Osteoblast (primary cell): ENCODE results near the gene ZNHIT2. TPM values are rescaled to one million over a fixed set of nuclear protein-coding genes. Genes with fewer than 3 reads are reported as not detected.
A peak's percentile ranks its signal among the peaks of the same experiment; 100 is the strongest.

Source experiments
- DNase-seq: peaks from one replicate; pipeline ENCODE4 v3.0.0; 2011; ENCODE audit warnings: low spot score, mixed read lengths; ENCODE audit not compliant: insufficient read length; ENCODE audit errors: missing footprints
- H2AFZ ChIP-seq: 2 replicates; pipeline ENCODE4 v1.6.0; 2011; ENCODE audit warnings: mild to moderate bottlenecking, low read length
- H3K27ac ChIP-seq: 2 replicates; pipeline ENCODE4 v1.5.1; 2011; ENCODE audit warnings: mild to moderate bottlenecking, low read depth, low read length, moderate library complexity
- H3K27me3 ChIP-seq: 2 replicates; pipeline ENCODE4 v1.6.0; 2012; ENCODE audit warnings: mild to moderate bottlenecking, control low read depth, inconsistent platforms, low read length, moderate library complexity; ENCODE audit not compliant: insufficient read depth
- H3K36me3 ChIP-seq: 2 replicates; pipeline ENCODE4 v1.5.1; 2011; ENCODE audit warnings: mild to moderate bottlenecking, low read length, control low read depth, moderate library complexity; ENCODE audit not compliant: insufficient read depth
- H3K4me1 ChIP-seq: 2 replicates; pipeline ENCODE4 v1.5.1; 2011; ENCODE audit warnings: mild to moderate bottlenecking, low read length, control low read depth, moderate library complexity; ENCODE audit not compliant: insufficient read depth
- H3K4me2 ChIP-seq: 2 replicates; pipeline ENCODE4 v1.6.0; 2011; ENCODE audit warnings: mild to moderate bottlenecking, low read length; ENCODE audit not compliant: insufficient read depth
- H3K4me3 ChIP-seq: fragments of 200-600 bp; sonication (generic); 3 replicates; pipeline ENCODE4 v1.5.1; 2012; ENCODE audit warnings: mild to moderate bottlenecking, low read length, inconsistent platforms; ENCODE audit not compliant: insufficient read depth
- H3K79me2 ChIP-seq: 2 replicates; pipeline ENCODE4 v1.6.0; 2012; ENCODE audit warnings: mild to moderate bottlenecking, low read length, control low read depth, inconsistent platforms; ENCODE audit not compliant: insufficient read depth
- H3K9me3 ChIP-seq: 2 replicates; pipeline ENCODE4 v1.5.1; 2011; ENCODE audit warnings: low read depth, low read length, control low read depth
- H4K20me1 ChIP-seq: 2 replicates; pipeline ENCODE4 v1.6.0; 2012; ENCODE audit warnings: mild to moderate bottlenecking, low read length, control low read depth; ENCODE audit not compliant: insufficient read depth
- total RNA-seq: library from RNA; depleted of rRNA; stranded (reverse); fragments of >200 nt; gene quantifications from 2 replicates; pipeline ENCODE4 v1.2.3, GENCODE V29; 2012
- TF ChIP-seq, protein P1 (sequence below): IDR thresholded peaks from 2 replicates; pipeline ENCODE4 v1.5.1; 2011; ENCODE audit warnings: mild to moderate bottlenecking, low read depth, low read length, moderate library complexity; ENCODE audit errors: extremely low read depth

ZNHIT2 gene
- total RNA-seq, 1 donor: 12.3 TPM

GRCh38 chr11:65118097-65118837 is 766 bp upstream of the ZNHIT2 start:
- Histone ChIP-seq H4K20me1 (peaks cover 7% of the 10 kb centered on the region), H3K4me2 (no peak overlapping the region), H3K36me3 (peaks cover 42% of the 10 kb centered on the region), H3K27ac (no peak overlapping the region), H3K79me2 (peaks cover 51% of the 10 kb centered on the region), H2AFZ (no peak overlapping the region), H3K9me3 (no peaks in the 10 kb centered on the region), H3K4me1 (peaks cover 26% of the 10 kb centered on the region), H3K27me3 (no peaks in the 10 kb centered on the region), H3K4me3 (no peak overlapping the region)
- TF ChIP-seq, protein P1, sequence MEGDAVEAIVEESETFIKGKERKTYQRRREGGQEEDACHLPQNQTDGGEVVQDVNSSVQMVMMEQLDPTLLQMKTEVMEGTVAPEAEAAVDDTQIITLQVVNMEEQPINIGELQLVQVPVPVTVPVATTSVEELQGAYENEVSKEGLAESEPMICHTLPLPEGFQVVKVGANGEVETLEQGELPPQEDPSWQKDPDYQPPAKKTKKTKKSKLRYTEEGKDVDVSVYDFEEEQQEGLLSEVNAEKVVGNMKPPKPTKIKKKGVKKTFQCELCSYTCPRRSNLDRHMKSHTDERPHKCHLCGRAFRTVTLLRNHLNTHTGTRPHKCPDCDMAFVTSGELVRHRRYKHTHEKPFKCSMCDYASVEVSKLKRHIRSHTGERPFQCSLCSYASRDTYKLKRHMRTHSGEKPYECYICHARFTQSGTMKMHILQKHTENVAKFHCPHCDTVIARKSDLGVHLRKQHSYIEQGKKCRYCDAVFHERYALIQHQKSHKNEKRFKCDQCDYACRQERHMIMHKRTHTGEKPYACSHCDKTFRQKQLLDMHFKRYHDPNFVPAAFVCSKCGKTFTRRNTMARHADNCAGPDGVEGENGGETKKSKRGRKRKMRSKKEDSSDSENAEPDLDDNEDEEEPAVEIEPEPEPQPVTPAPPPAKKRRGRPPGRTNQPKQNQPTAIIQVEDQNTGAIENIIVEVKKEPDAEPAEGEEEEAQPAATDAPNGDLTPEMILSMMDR: no peak
- no peak for DNase-seq

GRCh38 chr11:65116370-65117205 is 913 bp downstream of the ZNHIT2 start:
- H3K27me3 ChIP-seq: no peaks in the 10 kb centered on the region
- peaks cover 42% of the 10 kb centered on the region for H3K36me3 ChIP-seq
- no peak overlapping the region for H2AFZ ChIP-seq
- peaks cover 7% of the 10 kb centered on the region for H4K20me1 ChIP-seq
- peaks cover 34% of the 10 kb centered on the region for H3K4me1 ChIP-seq
- peak overlapping the region; percentile 91 for H3K4me2 ChIP-seq
- H3K4me3 ChIP-seq: peak overlapping the region; percentile 97
- peak; percentile 97 for DNase-seq
- no peaks in the 10 kb centered on the region for H3K9me3 ChIP-seq
- peaks cover 37% of the 10 kb centered on the region for H3K79me2 ChIP-seq
- TF ChIP-seq, protein P1: no peak
- H3K27ac ChIP-seq: peak overlapping the region; percentile 93

- H4K20me1 ChIP-seq: peaks cover 15% of the 10 kb centered on the region
- H3K79me2 ChIP-seq: peaks cover 26% of the 10 kb centered on the region
- H2AFZ ChIP-seq: no peak overlapping the region
- no peaks in the 10 kb centered on the region for H3K27me3 ChIP-seq
- TF ChIP-seq, protein P1: no peak
- H3K4me2 ChIP-seq: no peak overlapping the region
- peaks cover 27% of the 10 kb centered on the region for H3K4me1 ChIP-seq
- no peak overlapping the region for H3K27ac ChIP-seq
- peak overlapping the region; percentile 97 for H3K4me3 ChIP-seq
- no peaks in the 10 kb centered on the region for H3K9me3 ChIP-seq
- DNase-seq: peak; percentile 59
- H3K36me3 ChIP-seq: peaks cover 35% of the 10 kb centered on the region
Measured at GRCh38 chr11:65115361-65116082, 2.0 kb downstream of the ZNHIT2 start.
